T-helper 1 cell treated with Interleukin-12 subunit alpha and Interleukin-12 subunit beta and Interleukin-4 antibody, amounts not matched to agents 30 μg/mL and 1 μg/mL, for 36 hours (primary cell): ENCODE data around the gene PTPRD.
"Not testable (repeated sequence)": the region's sequence is repeated elsewhere in the genome, so short reads cannot be mapped to it uniquely, and the experiment has no call there.

Source experiments
- H3K27ac Mint-ChIP-seq: one replicate; pipeline ENCODE4 v1.8.0; 2021; ENCODE audit warnings: mild to moderate bottlenecking, mixed read lengths
- H3K27me3 Mint-ChIP-seq: one replicate; pipeline ENCODE4 v1.8.0; 2021; ENCODE audit warnings: low read depth, mixed read lengths
- H3K36me3 Mint-ChIP-seq: one replicate; pipeline ENCODE4 v1.8.0; 2021; ENCODE audit warnings: low read depth, mixed read lengths
- H3K4me1 Mint-ChIP-seq: one replicate; pipeline ENCODE4 v1.8.0; 2021; ENCODE audit warnings: low read depth, mixed read lengths
- H3K4me3 Mint-ChIP-seq: one replicate; pipeline ENCODE4 v1.8.0; 2021; ENCODE audit warnings: mild to moderate bottlenecking, moderate library complexity, mixed read lengths
- H3K9me3 Mint-ChIP-seq: one replicate; pipeline ENCODE4 v1.8.0; 2021; ENCODE audit warnings: mixed read lengths

The PTPRD gene

GRCh38 chr9:10562581-10563343 is 50.0 kb downstream of the PTPRD start:
- Mint-ChIP-seq H3K27ac (no peak overlapping the region), H3K36me3 (no peaks in the 10 kb centered on the region), H3K4me3 (no peak overlapping the region), H3K27me3 (no peaks in the 10 kb centered on the region), H3K4me1 (no peaks in the 10 kb centered on the region), H3K9me3 (peaks cover 13% of the 10 kb centered on the region)

- Mint-ChIP-seq H3K36me3 (no peaks in the 10 kb centered on the region), H3K27me3 (no peaks in the 10 kb centered on the region), H3K4me3 (no peak overlapping the region), H3K4me1 (no peaks in the 10 kb centered on the region), H3K9me3 (peaks cover 13% of the 10 kb centered on the region), H3K27ac (no peak overlapping the region)
These were observed 64.5 kb downstream of the PTPRD start for GRCh38 chr9:10548348-10548747.

- Mint-ChIP-seq H3K4me1 (no peaks in the 10 kb centered on the region), H3K36me3 (no peaks in the 10 kb centered on the region), H3K27ac (no peak overlapping the region), H3K9me3 (no peaks in the 10 kb centered on the region), H3K4me3 (no peak overlapping the region), H3K27me3 (no peaks in the 10 kb centered on the region)
These were observed 74.7 kb downstream of the PTPRD start for GRCh38 chr9:10538073-10538472.

GRCh38 chr9:10534850-10535249 is 78.0 kb downstream of the PTPRD start:
- Mint-ChIP-seq H3K4me1 (no peaks in the 10 kb centered on the region), H3K36me3 (no peaks in the 10 kb centered on the region), H3K9me3 (no peaks in the 10 kb centered on the region), H3K27me3 (no peaks in the 10 kb centered on the region), H3K27ac (no peak overlapping the region), H3K4me3 (no peak overlapping the region)

- no peaks in the 10 kb centered on the region for H3K36me3 Mint-ChIP-seq
- H3K9me3 Mint-ChIP-seq = peaks cover 9% of the 10 kb centered on the region
- H3K4me1 Mint-ChIP-seq = no peaks in the 10 kb centered on the region
- no peaks in the 10 kb centered on the region for H3K27me3 Mint-ChIP-seq
- H3K27ac Mint-ChIP-seq = no peak overlapping the region
- no peak overlapping the region for H3K4me3 Mint-ChIP-seq
These were observed 86.8 kb downstream of the PTPRD start for GRCh38 chr9:10525972-10526371.

GRCh38 chr9:10523164-10523563 is 89.6 kb downstream of the PTPRD start:
- H3K27ac Mint-ChIP-seq = no peak overlapping the region
- no peaks in the 10 kb centered on the region for H3K4me1 Mint-ChIP-seq
- peaks cover 12% of the 10 kb centered on the region for H3K9me3 Mint-ChIP-seq
- H3K4me3 Mint-ChIP-seq = no peak overlapping the region
- H3K36me3 Mint-ChIP-seq = no peaks in the 10 kb centered on the region
- no peaks in the 10 kb centered on the region for H3K27me3 Mint-ChIP-seq

GRCh38 chr9:10512144-10512543 is 100.7 kb downstream of the PTPRD start:
- Mint-ChIP-seq H3K27ac (no peak overlapping the region), H3K4me3 (no peak overlapping the region), H3K36me3 (no peaks in the 10 kb centered on the region), H3K9me3 (peaks cover 2% of the 10 kb centered on the region), H3K4me1 (no peaks in the 10 kb centered on the region), H3K27me3 (no peaks in the 10 kb centered on the region)

- Mint-ChIP-seq H3K27me3 (no peaks in the 10 kb centered on the region), H3K4me3 (no peak overlapping the region), H3K27ac (no peak overlapping the region)
These were observed 123.9 kb downstream of the PTPRD start for GRCh38 chr9:10488937-10489336.

GRCh38 chr9:10479172-10479571 is 133.6 kb downstream of the PTPRD start:
- H3K36me3 Mint-ChIP-seq = no peaks in the 10 kb centered on the region
- no peak overlapping the region for H3K4me3 Mint-ChIP-seq
- H3K4me1 Mint-ChIP-seq = no peaks in the 10 kb centered on the region
- H3K9me3 Mint-ChIP-seq = peaks cover 34% of the 10 kb centered on the region
- H3K27me3 Mint-ChIP-seq = no peaks in the 10 kb centered on the region
- no peak overlapping the region for H3K27ac Mint-ChIP-seq

More at GRCh38 chr9:10488937-10489336, 123.9 kb downstream of the PTPRD start:
- no peaks in the 10 kb centered on the region for H3K4me1 Mint-ChIP-seq
- no peaks in the 10 kb centered on the region for H3K36me3 Mint-ChIP-seq
- H3K9me3 Mint-ChIP-seq = peaks cover 24% of the 10 kb centered on the region

GRCh38 chr9:10449201-10449617 is 163.6 kb downstream of the PTPRD start:
- not testable (repeated sequence) for H3K27ac Mint-ChIP-seq, H3K36me3 Mint-ChIP-seq

GRCh38 chr9:10447036-10447435 is 165.8 kb downstream of the PTPRD start:
- H3K9me3 Mint-ChIP-seq = peaks cover 11% of the 10 kb centered on the region
- no peak overlapping the region for H3K4me3 Mint-ChIP-seq
- no peaks in the 10 kb centered on the region for H3K27me3 Mint-ChIP-seq
- no peaks in the 10 kb centered on the region for H3K36me3 Mint-ChIP-seq
- no peak overlapping the region for H3K27ac Mint-ChIP-seq
- H3K4me1 Mint-ChIP-seq = no peaks in the 10 kb centered on the region

More at GRCh38 chr9:10449201-10449617, 163.6 kb downstream of the PTPRD start:
- not testable (repeated sequence) for H3K27me3 Mint-ChIP-seq, H3K4me3 Mint-ChIP-seq, H3K4me1 Mint-ChIP-seq
- peaks cover 15% of the 10 kb centered on the region for H3K9me3 Mint-ChIP-seq

GRCh38 chr9:10443868-10444204 is 169.0 kb downstream of the PTPRD start:
- Mint-ChIP-seq H3K36me3 (no peaks in the 10 kb centered on the region), H3K4me3 (no peak overlapping the region), H3K27ac (no peak overlapping the region), H3K9me3 (peaks cover 6% of the 10 kb centered on the region), H3K4me1 (no peaks in the 10 kb centered on the region), H3K27me3 (no peaks in the 10 kb centered on the region)

- Mint-ChIP-seq H3K27me3 (no peaks in the 10 kb centered on the region), H3K9me3 (peaks cover 6% of the 10 kb centered on the region), H3K4me1 (no peaks in the 10 kb centered on the region), H3K27ac (no peak overlapping the region), H3K36me3 (no peaks in the 10 kb centered on the region), H3K4me3 (no peak overlapping the region)
These were observed 169.5 kb downstream of the PTPRD start for GRCh38 chr9:10443181-10443867.

- H3K9me3 Mint-ChIP-seq = no peaks in the 10 kb centered on the region
- H3K27me3 Mint-ChIP-seq = no peaks in the 10 kb centered on the region
- H3K4me3 Mint-ChIP-seq = no peak overlapping the region
- no peak overlapping the region for H3K27ac Mint-ChIP-seq
- H3K36me3 Mint-ChIP-seq = no peaks in the 10 kb centered on the region
- H3K4me1 Mint-ChIP-seq = no peaks in the 10 kb centered on the region
These were observed 173.8 kb downstream of the PTPRD start for GRCh38 chr9:10438955-10439354.

GRCh38 chr9:10436756-10437155 is 176.0 kb downstream of the PTPRD start:
- Mint-ChIP-seq H3K9me3 (no peaks in the 10 kb centered on the region), H3K36me3 (no peaks in the 10 kb centered on the region), H3K27ac (no peak overlapping the region), H3K4me1 (no peaks in the 10 kb centered on the region), H3K4me3 (no peak overlapping the region), H3K27me3 (no peaks in the 10 kb centered on the region)
